HepG2 (cell line): ENCODE data around the gene ATP13A4. TPM values are rescaled to one million over a fixed set of nuclear protein-coding genes. Genes with fewer than 3 reads are reported as not detected.

ENCODE experiments used
- ATAC-seq: fragments of 200-7000 bp; cut with Tn5 transposase; 3 replicates; pipeline ENCODE4 v1.9.1; 2020; ENCODE audit warnings: mild to moderate bottlenecking, moderate library complexity
- BruUV-seq: library from RNA; stranded (reverse); fragments of 400-500 nt; replicated peaks from 2 replicates; lab custom pipeline; 2021; lab: Mats Ljungman, UMichigan
- CTCF ChIA-PET: fragments of 300-600 bp; formaldehyde crosslinking; extraction: SDS; loops from one replicate; lab custom pipeline; 2021; ENCODE audit warnings: low total read pairs, inconsistent platforms, low intra/inter-chr PET ratio; lab: Yijun Ruan, JAX
- POLR2A ChIA-PET: fragments of 350-600 bp; sonication (Branson Sonifier 250); formaldehyde crosslinking; loops from one replicate; lab custom pipeline; 2020; ENCODE audit warnings: antibody characterized with exemption, inconsistent platforms; lab: Yijun Ruan, JAX
- DNase-seq: peaks from one replicate; pipeline ENCODE4 v3.0.0-alpha.2; 2015; ENCODE audit warnings: low spot score
- FAIRE-seq: peaks from 3 replicates; lab custom pipeline; 2011; peaks lifted over from hg19 to GRCh38; lab: Jason Lieb, UNC
- H2AFZ ChIP-seq: one replicate; pipeline ENCODE4 v1.6.1; 2011; ENCODE audit warnings: low read length, inconsistent platforms
- H3K27ac ChIP-seq: fragments of 300-600 bp; 3 replicates; pipeline ENCODE4 v1.8.0; 2011; ENCODE audit warnings: mixed run types, mild to moderate bottlenecking, mixed read lengths, low read length, inconsistent platforms; ENCODE audit not compliant: insufficient read depth; ENCODE audit errors: extremely low read length
- H3K27me3 ChIP-seq, 2 experiments: fragments of 200-600 bp in 1 of 2; 2 replicates in 1 of 2; 3 replicates in 1 of 2; pipeline versions ENCODE4 v1.6.0 to v1.8.0; 2011; ENCODE audit warnings: low read length in 2 of 2, mild to moderate bottlenecking in 2 of 2, moderate library complexity in 2 of 2, inconsistent platforms in 1 of 2; ENCODE audit not compliant: insufficient read depth in 2 of 2, control insufficient read depth in 1 of 2
- H3K36me3 ChIP-seq, 2 experiments: fragments of 200-600 bp in 1 of 2; replicated peaks in 1 of 2; 2 replicates in 1 of 2; 3 replicates in 1 of 2; pipeline versions ENCODE4 v1.5.1 to v1.8.0; 2011; ENCODE audit warnings: low read length in 2 of 2, inconsistent platforms in 1 of 2; ENCODE audit not compliant: insufficient read depth in 2 of 2, control insufficient read depth in 1 of 2
- H3K4me1 ChIP-seq: 2 replicates; pipeline ENCODE4 v1.5.1; 2012; ENCODE audit warnings: low read length, inconsistent platforms; ENCODE audit not compliant: insufficient read depth
- H3K4me2 ChIP-seq: 2 replicates; pipeline ENCODE4 v1.6.0; 2011; ENCODE audit warnings: low read depth, low read length, inconsistent platforms
- H3K4me3 ChIP-seq, 3 experiments: fragments of 200-600 bp in 1 of 3; sonication (generic), shearing (Covaris generic) in 1 of 3; replicated peaks in 1 of 3; 2 replicates each; pipeline ENCODE4 v1.5.1; 2011 to 2016; ENCODE audit warnings: low read length in 3 of 3, inconsistent platforms in 2 of 3, low read depth in 2 of 3, mild to moderate bottlenecking in 2 of 3, control low read depth in 1 of 3, mixed read lengths in 1 of 3; ENCODE audit not compliant: insufficient read depth in 1 of 3
- H3K79me2 ChIP-seq: one replicate; pipeline ENCODE4 v1.6.1; 2011; ENCODE audit warnings: low read length, inconsistent platforms; ENCODE audit not compliant: insufficient read depth
- H3K9ac ChIP-seq: 2 replicates; pipeline ENCODE4 v1.6.0; 2011; ENCODE audit warnings: mild to moderate bottlenecking, low read depth, low read length, inconsistent platforms; ENCODE audit not compliant: insufficient read depth
- H3K9me3 ChIP-seq: 2 replicates; pipeline ENCODE4 v1.5.1; 2012; ENCODE audit warnings: mild to moderate bottlenecking, low read length
- H4K20me1 ChIP-seq: 2 replicates; pipeline ENCODE4 v1.6.0; 2011; ENCODE audit warnings: inconsistent platforms, mild to moderate bottlenecking, low read length, moderate library complexity; ENCODE audit not compliant: insufficient read depth
- BORCS8-MEF2B ChIP-seq: sonication (generic); formaldehyde crosslinking; IDR thresholded peaks from 2 replicates; pipeline ENCODE4 v1.8.0; 2022; ENCODE audit warnings: mild to moderate bottlenecking, missing genetic modification reagents
- GABPA ChIP-seq, 2 experiments: IDR thresholded peaks; 2 replicates each; pipeline ENCODE4 v1.6.1; 2011 to 2016; ENCODE audit warnings: low read depth in 2 of 2, low read length in 1 of 2, missing biosample characterization in 1 of 2, missing genetic modification characterization in 1 of 2
- NBN ChIP-seq: fragments of 450-650 bp; conservative IDR thresholded peaks from 2 replicates; pipeline ENCODE4 v1.6.1; 2017
- NFE2L2 ChIP-seq: fragments of 150-350 bp; IDR thresholded peaks from 2 replicates; pipeline ENCODE4 v1.6.1; 2014; ENCODE audit warnings: low read length
- ZBTB34 ChIP-seq: sonication (generic); formaldehyde crosslinking; IDR thresholded peaks from 2 replicates; pipeline ENCODE4 v1.8.0; 2022; ENCODE audit warnings: mild to moderate bottlenecking, missing genetic modification reagents
- ZFP91 ChIP-seq: sonication (generic); formaldehyde crosslinking; IDR thresholded peaks from 2 replicates; pipeline ENCODE4 v1.9.0; 2022; ENCODE audit warnings: missing genetic modification reagents, mild to moderate bottlenecking, borderline replicate concordance
- ZSCAN12 ChIP-seq: sonication (generic); formaldehyde crosslinking; IDR thresholded peaks from 2 replicates; pipeline ENCODE4 v1.9.0; 2021; ENCODE audit warnings: mild to moderate bottlenecking, missing genetic modification reagents
- WGBS: methylation state at CpG from one replicate; pipeline ENCODE4 v1.1.6; 2017; ENCODE audit warnings: low lambda C conversion rate; 5-methylcytosine and 5-hydroxymethylcytosine counted together
- in situ Hi-C: cut with HindIII; loops from 2 replicates; pipeline ENCODE4 v1.10.0; 2017; ENCODE audit warnings: low pct_unique_long_range_greater_than_20kb; ENCODE audit not compliant: extremely low pct_ligation_motif_present
- intact Hi-C: fragments of 100-400 bp; cut with micrococcal nuclease; formaldehyde crosslinking; loops from one replicate; pipeline ENCODE4 v1.10.0; 2022; ENCODE audit not compliant: unreplicated experiment
- polyA plus RNA-seq, 8 experiments: library from polyadenylated mRNA; depleted of rRNA in 3 of 8; stranded (reverse) in 7 of 8; unstranded in 1 of 8; fragments of >200 nt; fragmentation: Illumina TruSeq in 4 of 8; extraction: Trizol in 4 of 8; gene quantifications; 2 replicates each; pipeline versions ENCODE4 v1.2.1 to v1.2.3, GENCODE V29; 2011 to 2016; ENCODE audit warnings: low read depth in 4 of 8, missing spikeins in 1 of 8, mixed read lengths in 1 of 8; ENCODE audit not compliant: insufficient read depth in 1 of 8
- total RNA-seq, 5 experiments: library from RNA; depleted of rRNA; stranded (reverse); fragments of >200 nt; fragmentation: Illumina TruSeq; extraction: Trizol; gene quantifications; 2 replicates each; pipeline ENCODE4 v1.2.3, GENCODE V29; 2016; ENCODE audit warnings: low read depth in 1 of 5
- TF ChIP-seq, protein P1 (sequence below): sonication (generic); formaldehyde crosslinking; IDR thresholded peaks from 2 replicates; pipeline ENCODE4 v1.5.1; 2020; ENCODE audit warnings: missing genetic modification reagents, mild to moderate bottlenecking, borderline replicate concordance

ATP13A4 gene
- total and polyA plus RNA-seq, 2 of the 13 experiments (the other 11 are each of a cell fraction or from before 2014, with no cell fraction given) = 0.01 to 0.07 TPM

- Histone ChIP-seq H3K36me3 (peaks cover 4 to 32% of the 10 kb centered on the region in 2 experiments; a peak in 4 of 5 replicates), H3K9me3 (no peaks in the 10 kb centered on the region), H2AFZ (no peak overlapping the region), H3K9ac (no peak overlapping the region), H3K27me3 (peaks cover 0 to 5% of the 10 kb centered on the region in 2 experiments; a peak in 1 of 5 replicates), H3K4me3 (no peak overlapping the region), H3K4me1 (peaks cover 37% of the 10 kb centered on the region), H3K79me2 (peaks cover 66% of the 10 kb centered on the region), H4K20me1 (0 out of 2 replicates have a peak, but pooled peaks cover 5% of the 10 kb centered on the region), H3K27ac (no peak overlapping the region), H3K4me2 (no peak overlapping the region)
- ATAC-seq (no peak), FAIRE-seq (no peak), DNase-seq (no peak)
- ChIA-PET CTCF (no interaction called here), POLR2A (no interaction called here)
- in situ Hi-C loops (loop anchor here (25.0 kb wide), 1 partner anchor 684 kb away; the partner anchor contains the start of gene MB21D2), intact Hi-C loops (loop anchor here (10.0 kb wide), 2 partner anchors 539 to 701 kb away; partner anchors contain the start of gene HES1)
- 98% methylated on average over 5 of the region's 5 CpGs for WGBS
- TF ChIP-seq BORCS8-MEF2B (CRISPR knock-in tag) (no peak), ZFP91 (CRISPR knock-in tag) (no peak), NFE2L2 (no peak), ZSCAN12 (CRISPR knock-in tag) (no peak), ZBTB34 (CRISPR knock-in tag) (no peak), NBN (no peak), GABPA (IDR thresholded peaks at IDR 0.05; ENCODE audit: low read depth, low read length) (no peak), GABPA (CRISPR knock-in tag; IDR thresholded peaks at IDR 0.05; ENCODE audit: low read depth) (no peak)
- TF ChIP-seq, protein P1, sequence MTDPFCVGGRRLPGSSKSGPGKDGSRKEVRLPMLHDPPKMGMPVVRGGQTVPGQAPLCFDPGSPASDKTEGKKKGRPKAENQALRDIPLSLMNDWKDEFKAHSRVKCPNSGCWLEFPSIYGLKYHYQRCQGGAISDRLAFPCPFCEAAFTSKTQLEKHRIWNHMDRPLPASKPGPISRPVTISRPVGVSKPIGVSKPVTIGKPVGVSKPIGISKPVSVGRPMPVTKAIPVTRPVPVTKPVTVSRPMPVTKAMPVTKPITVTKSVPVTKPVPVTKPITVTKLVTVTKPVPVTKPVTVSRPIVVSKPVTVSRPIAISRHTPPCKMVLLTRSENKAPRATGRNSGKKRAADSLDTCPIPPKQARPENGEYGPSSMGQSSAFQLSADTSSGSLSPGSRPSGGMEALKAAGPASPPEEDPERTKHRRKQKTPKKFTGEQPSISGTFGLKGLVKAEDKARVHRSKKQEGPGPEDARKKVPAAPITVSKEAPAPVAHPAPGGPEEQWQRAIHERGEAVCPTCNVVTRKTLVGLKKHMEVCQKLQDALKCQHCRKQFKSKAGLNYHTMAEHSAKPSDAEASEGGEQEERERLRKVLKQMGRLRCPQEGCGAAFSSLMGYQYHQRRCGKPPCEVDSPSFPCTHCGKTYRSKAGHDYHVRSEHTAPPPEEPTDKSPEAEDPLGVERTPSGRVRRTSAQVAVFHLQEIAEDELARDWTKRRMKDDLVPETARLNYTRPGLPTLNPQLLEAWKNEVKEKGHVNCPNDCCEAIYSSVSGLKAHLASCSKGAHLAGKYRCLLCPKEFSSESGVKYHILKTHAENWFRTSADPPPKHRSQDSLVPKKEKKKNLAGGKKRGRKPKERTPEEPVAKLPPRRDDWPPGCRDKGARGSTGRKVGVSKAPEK = no peak
- BruUV-seq = no TSS peak
Observed at GRCh38 chr3:193595939-193596487, 41.3 kb upstream of the ATP13A4 start.
